ENCODE data around the gene TIGAR. TPM values are rescaled to one million over a fixed set of nuclear protein-coding genes. Genes with fewer than 3 reads are reported as not detected.

Gene TIGAR
- polyA plus RNA-seq, 1 experiment = 6.0 TPM

- H3K27me3 ChIP-seq (ENCODE audit: control insufficient read depth, insufficient read depth, low read length) = no peaks in the 10 kb centered on the region; the same call in 1 of the 2 replicates
- no peak for DNase-seq (ENCODE audit: low read depth)
- CTCF ChIA-PET = no interaction called here
- no peak overlapping the region for H3K4me3 ChIP-seq (ENCODE audit: low read depth, low read length)
- TF ChIP-seq CTCF (IDR thresholded peaks at IDR 0.05; ENCODE audit: insufficient read depth, low read depth, low read length) = no peak
- POLR2A ChIA-PET = no interaction called here
- no peaks in the 10 kb centered on the region for H3K36me3 ChIP-seq (ENCODE audit: control insufficient read depth, insufficient read depth, low read length)
Observed at GRCh38 chr12:4370265-4370664, 49.3 kb downstream of the TIGAR start.

GRCh38 chr12:4372653-4373052 lies 51.6 kb downstream of the TIGAR start:
- Histone ChIP-seq H3K27me3 (ENCODE audit: control insufficient read depth, insufficient read depth, low read length) (no peaks in the 10 kb centered on the region), H3K4me3 (ENCODE audit: low read depth, low read length) (no peak overlapping the region), H3K36me3 (ENCODE audit: control insufficient read depth, insufficient read depth, low read length) (no peaks in the 10 kb centered on the region)
- TF ChIP-seq CTCF (IDR thresholded peaks at IDR 0.05; ENCODE audit: insufficient read depth, low read depth, low read length) = no peak
- DNase-seq (ENCODE audit: low read depth) = no peak
- ChIA-PET POLR2A (no interaction called here), CTCF (no interaction called here)

GRCh38 chr12:4375449-4375848 lies 54.4 kb downstream of the TIGAR start:
- CTCF ChIA-PET = no interaction called here
- no peak for DNase-seq (ENCODE audit: low read depth)
- no peaks in the 10 kb centered on the region for H3K27me3 ChIP-seq (ENCODE audit: control insufficient read depth, insufficient read depth, low read length)
- TF ChIP-seq CTCF (IDR thresholded peaks at IDR 0.05; ENCODE audit: insufficient read depth, low read depth, low read length) = no peak
- H3K36me3 ChIP-seq (ENCODE audit: control insufficient read depth, insufficient read depth, low read length) = no peaks in the 10 kb centered on the region
- POLR2A ChIA-PET = no interaction called here
- no peak overlapping the region for H3K4me3 ChIP-seq (ENCODE audit: low read depth, low read length)

- no peak for TF ChIP-seq CTCF (IDR thresholded peaks at IDR 0.05; ENCODE audit: insufficient read depth, low read depth, low read length)
- Histone ChIP-seq H3K36me3 (ENCODE audit: control insufficient read depth, insufficient read depth, low read length) (no peaks in the 10 kb centered on the region), H3K27me3 (ENCODE audit: control insufficient read depth, insufficient read depth, low read length) (no peaks in the 10 kb centered on the region), H3K4me3 (ENCODE audit: low read depth, low read length) (no peak overlapping the region)
- POLR2A ChIA-PET = no interaction called here
- CTCF ChIA-PET = no interaction called here
- DNase-seq (ENCODE audit: low read depth) = no peak
Observed at GRCh38 chr12:4378772-4379171, 57.8 kb downstream of the TIGAR start.

- Histone ChIP-seq H3K27me3 (ENCODE audit: control insufficient read depth, insufficient read depth, low read length) (no peaks in the 10 kb centered on the region), H3K36me3 (ENCODE audit: control insufficient read depth, insufficient read depth, low read length) (no peaks in the 10 kb centered on the region), H3K4me3 (ENCODE audit: low read depth, low read length) (no peak within 1 kb of the TSS)
- DNase-seq (ENCODE audit: low read depth) = no peak
- no peak for TF ChIP-seq CTCF (IDR thresholded peaks at IDR 0.05; ENCODE audit: insufficient read depth, low read depth, low read length)
- ChIA-PET CTCF (interaction anchor here (1.5 to 1.8 kb wide), 2 partner anchors 13 to 23 kb away, joined by 3 to 6 read pairs; no protein-coding TSS in a partner anchor), POLR2A (no interaction called here)
Observed at GRCh38 chr12:4379405-4379804, 58.4 kb downstream of the TIGAR start, which contains the start of gene FGF23. Gene FGF23 (minus strand): TSS chr12:4379712. CDS start chr12:4379582, 130 bp downstream.
